Measurements from ENCODE around the gene PSMC2. TPM values are rescaled to one million over a fixed set of nuclear protein-coding genes. Genes with fewer than 3 reads are reported as not detected.

PSMC2 gene
- total and polyA plus RNA-seq, 4 donors = 92.2 to 158 (median 97.1) TPM

DNA sequence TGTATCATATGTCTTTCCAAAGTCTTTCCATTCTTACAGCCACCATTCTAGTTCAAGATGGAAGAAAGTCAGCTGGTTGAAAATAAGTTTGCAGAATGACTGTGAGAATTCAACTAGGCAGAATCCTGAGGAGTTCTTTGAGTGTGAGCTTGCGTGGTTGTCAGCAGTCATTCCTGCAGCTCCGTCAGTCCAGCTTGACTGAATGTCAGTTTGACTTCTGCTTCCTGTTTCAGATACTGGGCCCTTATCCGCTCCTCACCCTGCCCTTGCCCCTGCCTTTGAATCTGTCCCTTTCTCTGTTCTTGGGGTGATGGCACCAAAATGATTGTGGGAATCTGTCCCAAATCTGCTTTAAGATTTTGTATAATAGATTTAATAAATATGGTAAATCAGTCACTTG lies 70.8 kb downstream of the PSMC2 start:
- WGBS = 76% methylated on average over 3 of the region's 3 CpGs
- Histone ChIP-seq H3K27me3 (ENCODE audit: control insufficient read depth in 4 of 4, insufficient read depth in 4 of 4, low read length in 3 of 4) (no peaks in the 10 kb centered on the region), H3K36me3 (ENCODE audit: control insufficient read depth in 4 of 4, insufficient read depth in 3 of 4, low read depth in 1 of 4, low read length in 3 of 4) (no peaks in the 10 kb centered on the region), H3K27ac (ENCODE audit: low read depth in 1 of 2, low read length in 2 of 2) (no peak overlapping the region), H3K4me1 (ENCODE audit: control insufficient read depth in 4 of 4, insufficient read depth in 4 of 4, low read length in 3 of 4) (no peaks in the 10 kb centered on the region), H3K9me3 (ENCODE audit: control insufficient read depth in 4 of 4, low read length in 3 of 4) (no peaks in the 10 kb centered on the region), H3K9ac (ENCODE audit: low read depth in 1 of 2, low read length in 2 of 2) (no peak overlapping the region), H3K4me3 (ENCODE audit: low read depth in 1 of 3, low read length in 3 of 3) (no peak overlapping the region)
- DNase-seq (ENCODE audit: low spot score) = no peak
- TF ChIP-seq, protein P1, sequence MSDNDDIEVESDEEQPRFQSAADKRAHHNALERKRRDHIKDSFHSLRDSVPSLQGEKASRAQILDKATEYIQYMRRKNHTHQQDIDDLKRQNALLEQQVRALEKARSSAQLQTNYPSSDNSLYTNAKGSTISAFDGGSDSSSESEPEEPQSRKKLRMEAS (IDR thresholded peaks at IDR 0.05) = no peak
- TF ChIP-seq JUND (IDR thresholded peaks at IDR 0.05) (no peak), NR2F2 (IDR thresholded peaks at IDR 0.05) (no peak), RXRA (IDR thresholded peaks at IDR 0.05) (no peak), EGR1 (IDR thresholded peaks at IDR 0.05; ENCODE audit: low read depth in 2 of 2) (no peak), HNF4A (conservative IDR thresholded peaks at IDR 0.05) (no peak), FOXA1 (IDR thresholded peaks at IDR 0.05) (no peak), YY1 (IDR thresholded peaks at IDR 0.05) (no peak), SP1 (IDR thresholded peaks at IDR 0.05) (no peak), GABPA (IDR thresholded peaks at IDR 0.05 in 1 of 2, conservative IDR thresholded peaks at IDR 0.05 in 1 of 2) (no peak), TAF1 (conservative IDR thresholded peaks at IDR 0.05) (no peak), RAD21 (IDR thresholded peaks at IDR 0.05) (no peak), HNF4G (IDR thresholded peaks at IDR 0.05) (no peak), FOXA2 (IDR thresholded peaks at IDR 0.05) (no peak)
- TF ChIP-seq, protein P2, sequence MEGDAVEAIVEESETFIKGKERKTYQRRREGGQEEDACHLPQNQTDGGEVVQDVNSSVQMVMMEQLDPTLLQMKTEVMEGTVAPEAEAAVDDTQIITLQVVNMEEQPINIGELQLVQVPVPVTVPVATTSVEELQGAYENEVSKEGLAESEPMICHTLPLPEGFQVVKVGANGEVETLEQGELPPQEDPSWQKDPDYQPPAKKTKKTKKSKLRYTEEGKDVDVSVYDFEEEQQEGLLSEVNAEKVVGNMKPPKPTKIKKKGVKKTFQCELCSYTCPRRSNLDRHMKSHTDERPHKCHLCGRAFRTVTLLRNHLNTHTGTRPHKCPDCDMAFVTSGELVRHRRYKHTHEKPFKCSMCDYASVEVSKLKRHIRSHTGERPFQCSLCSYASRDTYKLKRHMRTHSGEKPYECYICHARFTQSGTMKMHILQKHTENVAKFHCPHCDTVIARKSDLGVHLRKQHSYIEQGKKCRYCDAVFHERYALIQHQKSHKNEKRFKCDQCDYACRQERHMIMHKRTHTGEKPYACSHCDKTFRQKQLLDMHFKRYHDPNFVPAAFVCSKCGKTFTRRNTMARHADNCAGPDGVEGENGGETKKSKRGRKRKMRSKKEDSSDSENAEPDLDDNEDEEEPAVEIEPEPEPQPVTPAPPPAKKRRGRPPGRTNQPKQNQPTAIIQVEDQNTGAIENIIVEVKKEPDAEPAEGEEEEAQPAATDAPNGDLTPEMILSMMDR (IDR thresholded peaks at IDR 0.05; ENCODE audit: low read depth, low read length, missing input control) = no peak
- TF ChIP-seq, protein P3, sequence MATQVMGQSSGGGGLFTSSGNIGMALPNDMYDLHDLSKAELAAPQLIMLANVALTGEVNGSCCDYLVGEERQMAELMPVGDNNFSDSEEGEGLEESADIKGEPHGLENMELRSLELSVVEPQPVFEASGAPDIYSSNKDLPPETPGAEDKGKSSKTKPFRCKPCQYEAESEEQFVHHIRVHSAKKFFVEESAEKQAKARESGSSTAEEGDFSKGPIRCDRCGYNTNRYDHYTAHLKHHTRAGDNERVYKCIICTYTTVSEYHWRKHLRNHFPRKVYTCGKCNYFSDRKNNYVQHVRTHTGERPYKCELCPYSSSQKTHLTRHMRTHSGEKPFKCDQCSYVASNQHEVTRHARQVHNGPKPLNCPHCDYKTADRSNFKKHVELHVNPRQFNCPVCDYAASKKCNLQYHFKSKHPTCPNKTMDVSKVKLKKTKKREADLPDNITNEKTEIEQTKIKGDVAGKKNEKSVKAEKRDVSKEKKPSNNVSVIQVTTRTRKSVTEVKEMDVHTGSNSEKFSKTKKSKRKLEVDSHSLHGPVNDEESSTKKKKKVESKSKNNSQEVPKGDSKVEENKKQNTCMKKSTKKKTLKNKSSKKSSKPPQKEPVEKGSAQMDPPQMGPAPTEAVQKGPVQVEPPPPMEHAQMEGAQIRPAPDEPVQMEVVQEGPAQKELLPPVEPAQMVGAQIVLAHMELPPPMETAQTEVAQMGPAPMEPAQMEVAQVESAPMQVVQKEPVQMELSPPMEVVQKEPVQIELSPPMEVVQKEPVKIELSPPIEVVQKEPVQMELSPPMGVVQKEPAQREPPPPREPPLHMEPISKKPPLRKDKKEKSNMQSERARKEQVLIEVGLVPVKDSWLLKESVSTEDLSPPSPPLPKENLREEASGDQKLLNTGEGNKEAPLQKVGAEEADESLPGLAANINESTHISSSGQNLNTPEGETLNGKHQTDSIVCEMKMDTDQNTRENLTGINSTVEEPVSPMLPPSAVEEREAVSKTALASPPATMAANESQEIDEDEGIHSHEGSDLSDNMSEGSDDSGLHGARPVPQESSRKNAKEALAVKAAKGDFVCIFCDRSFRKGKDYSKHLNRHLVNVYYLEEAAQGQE (IDR thresholded peaks at IDR 0.05) = no peak
- TF ChIP-seq, protein P4, sequence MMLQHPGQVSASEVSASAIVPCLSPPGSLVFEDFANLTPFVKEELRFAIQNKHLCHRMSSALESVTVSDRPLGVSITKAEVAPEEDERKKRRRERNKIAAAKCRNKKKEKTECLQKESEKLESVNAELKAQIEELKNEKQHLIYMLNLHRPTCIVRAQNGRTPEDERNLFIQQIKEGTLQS (IDR thresholded peaks at IDR 0.05) = no peak
- TF ChIP-seq, protein P5, sequence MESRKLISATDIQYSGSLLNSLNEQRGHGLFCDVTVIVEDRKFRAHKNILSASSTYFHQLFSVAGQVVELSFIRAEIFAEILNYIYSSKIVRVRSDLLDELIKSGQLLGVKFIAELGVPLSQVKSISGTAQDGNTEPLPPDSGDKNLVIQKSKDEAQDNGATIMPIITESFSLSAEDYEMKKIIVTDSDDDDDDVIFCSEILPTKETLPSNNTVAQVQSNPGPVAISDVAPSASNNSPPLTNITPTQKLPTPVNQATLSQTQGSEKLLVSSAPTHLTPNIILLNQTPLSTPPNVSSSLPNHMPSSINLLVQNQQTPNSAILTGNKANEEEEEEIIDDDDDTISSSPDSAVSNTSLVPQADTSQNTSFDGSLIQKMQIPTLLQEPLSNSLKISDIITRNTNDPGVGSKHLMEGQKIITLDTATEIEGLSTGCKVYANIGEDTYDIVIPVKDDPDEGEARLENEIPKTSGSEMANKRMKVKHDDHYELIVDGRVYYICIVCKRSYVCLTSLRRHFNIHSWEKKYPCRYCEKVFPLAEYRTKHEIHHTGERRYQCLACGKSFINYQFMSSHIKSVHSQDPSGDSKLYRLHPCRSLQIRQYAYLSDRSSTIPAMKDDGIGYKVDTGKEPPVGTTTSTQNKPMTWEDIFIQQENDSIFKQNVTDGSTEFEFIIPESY (IDR thresholded peaks at IDR 0.05) = no peak

Small RNAs within 50 kb of the gene (small RNA-seq; reads per million reads assigned to genes)
- gene RPS29P16 = 0.07 reads per million

Other genes with a start within 250 kb of the PSMC2 start
- gene NAPEPLD, start 198.5 kb upstream of the PSMC2 start, total RNA-seq = 10 to 100 TPM; 20.7 to 31.9 TPM
- gene NAPEPLD, start 198.5 kb upstream of the PSMC2 start, polyA plus RNA-seq = 10 to 100 TPM in 1 of 2 donors, 1 to 10 TPM in 1; 4.4 to 15.6 TPM
- gene PMPCB, start 50.2 kb upstream of the PSMC2 start, total RNA-seq = 10 to 100 TPM; 43.3 to 51.0 TPM
- gene PMPCB, start 50.2 kb upstream of the PSMC2 start, polyA plus RNA-seq = 10 to 100 TPM; 56.5 to 59.9 TPM
- gene DNAJC2, start 2.9 kb upstream of the PSMC2 start, total RNA-seq = 10 to 100 TPM in 1 of 2 donors, 1 to 10 TPM in 1; 7.5 to 11.9 TPM
- gene DNAJC2, start 2.9 kb upstream of the PSMC2 start, polyA plus RNA-seq = 10 to 100 TPM; 10.1 to 19.6 TPM
- gene SLC26A5, start 98.6 kb downstream of the PSMC2 start, total RNA-seq = under 1 TPM; 0.09 to 0.67 TPM
- 1 to 10 TPM in 1 of 2 donors, under 1 TPM in 1; 0.23 to 1.1 TPM for gene SLC26A5, start 98.6 kb downstream of the PSMC2 start, polyA plus RNA-seq